ENCODE data around the gene OLFM2.
A peak's percentile ranks its signal among the peaks of the same experiment; 100 is the strongest.

Gene OLFM2

DNA sequence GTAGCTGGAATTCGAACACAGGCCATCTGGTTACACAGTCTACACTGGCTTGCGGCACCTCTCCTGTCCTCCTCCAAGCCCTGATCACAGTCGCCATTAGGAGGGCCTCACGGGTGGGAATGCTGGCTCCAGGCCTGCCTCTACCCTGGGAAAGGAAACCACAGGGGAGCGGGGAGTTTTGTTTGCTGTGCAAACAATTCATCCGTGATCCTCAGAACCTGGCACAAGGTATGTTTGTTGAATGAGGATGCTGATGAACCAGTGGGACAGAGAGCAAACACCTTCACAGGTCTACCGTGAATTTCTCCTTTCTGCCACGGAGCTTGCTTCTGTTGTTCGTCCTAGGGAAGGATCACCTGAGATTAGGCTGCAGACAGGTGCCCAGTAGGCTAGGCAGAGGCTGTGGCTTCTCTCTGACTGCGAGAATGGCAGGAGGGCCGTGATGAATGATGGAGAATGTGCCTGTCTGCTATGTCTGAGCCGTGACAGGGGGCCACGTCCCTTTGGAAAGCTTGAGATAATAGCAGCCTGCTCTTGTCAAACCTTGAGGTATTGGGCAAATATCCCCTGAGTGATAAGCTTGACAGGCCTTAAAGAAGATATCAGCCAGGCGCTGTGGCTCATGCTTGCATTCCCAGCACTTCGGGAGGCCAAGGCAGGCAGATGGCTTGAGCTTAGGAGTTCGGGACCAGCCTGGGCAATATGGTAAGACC is 64.5 kb downstream of the OLFM2 start:
- Histone ChIP-seq H3K36me3 (ENCODE audit: control insufficient read depth in 5 of 5, insufficient read depth in 5 of 5, low read length in 5 of 5) (peaks cover 0 to 6% (median 2%) of the 10 kb centered on the region in 5 donors), H3K4me3 (ENCODE audit: low read depth in 1 of 5, low read length in 5 of 5) (no peak overlapping the region), H3K9ac (ENCODE audit: low read length in 5 of 5) (no peak overlapping the region), H3K27me3 (ENCODE audit: control insufficient read depth in 5 of 5, insufficient read depth in 4 of 5, low read length in 5 of 5) (no peaks in the 10 kb centered on the region), H3K27ac (ENCODE audit: low read depth, low read length) (no peak overlapping the region), H3K9me3 (ENCODE audit: control insufficient read depth in 5 of 5, low read length in 5 of 5) (no peaks in the 10 kb centered on the region), H3K4me1 (ENCODE audit: control insufficient read depth in 5 of 5, insufficient read depth in 5 of 5, low read length in 5 of 5) (peaks cover under 1 to 16% (median 12%) of the 10 kb centered on the region in 5 donors)

DNA sequence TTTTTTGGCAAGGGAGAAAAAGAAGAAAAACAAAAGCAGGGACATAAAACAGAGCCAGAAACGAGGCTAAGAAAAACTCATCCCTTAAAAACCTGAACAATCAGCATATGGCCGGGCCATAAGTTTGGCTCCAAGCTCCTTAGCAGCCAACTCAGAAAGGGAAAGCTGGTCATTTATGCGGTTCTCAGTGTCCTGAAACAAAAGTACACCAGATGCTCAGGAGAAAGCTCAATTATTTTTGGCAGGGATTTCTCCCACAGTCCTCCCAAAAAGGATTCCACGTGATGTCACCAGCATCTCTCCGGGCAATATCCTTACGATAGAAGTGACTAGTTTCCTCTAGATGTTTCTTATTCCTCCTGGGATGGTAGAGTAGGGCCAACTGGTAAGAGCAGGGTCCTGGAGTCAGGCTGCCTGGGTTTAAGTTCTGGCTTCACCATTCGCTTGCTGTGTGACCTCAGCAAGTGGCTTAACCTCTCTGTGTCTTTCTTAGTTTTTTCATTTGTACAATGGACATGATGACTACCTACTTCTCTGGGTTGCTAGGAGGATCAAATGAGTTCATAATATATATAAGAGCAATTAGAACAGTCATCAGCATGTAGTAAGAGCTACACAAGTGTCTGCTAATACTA is 67.2 kb downstream of the OLFM2 start:
- H3K9ac ChIP-seq (ENCODE audit: low read length in 5 of 5) = peak overlapping the region in 1 of 5 donors; percentile 39

GRCh38 chr19:9865732-9866501 is 70.4 kb downstream of the OLFM2 start:
- Histone ChIP-seq H3K36me3 (ENCODE audit: control insufficient read depth in 5 of 5, insufficient read depth in 5 of 5, low read length in 5 of 5) (peaks cover 0 to 4% (median 0%) of the 10 kb centered on the region in 5 donors), H3K27ac (ENCODE audit: low read depth, low read length) (peak overlapping the region; percentile 80), H3K4me3 (ENCODE audit: low read depth in 1 of 5, low read length in 5 of 5) (peak overlapping the region in 2 of 5 donors; percentile 17 to 39)

More for the DNA sequence above, 67.2 kb downstream of the OLFM2 start:
- H3K27ac ChIP-seq (ENCODE audit: low read depth, low read length) = no peak overlapping the region
- H3K4me3 ChIP-seq (ENCODE audit: low read depth in 1 of 5, low read length in 5 of 5) = no peak overlapping the region
- H3K9me3 ChIP-seq (ENCODE audit: control insufficient read depth in 5 of 5, low read length in 5 of 5) = no peaks in the 10 kb centered on the region
- peaks cover 2 to 29% (median 25%) of the 10 kb centered on the region in 5 donors for H3K4me1 ChIP-seq (ENCODE audit: control insufficient read depth in 5 of 5, insufficient read depth in 5 of 5, low read length in 5 of 5)
- H3K27me3 ChIP-seq (ENCODE audit: control insufficient read depth in 5 of 5, insufficient read depth in 4 of 5, low read length in 5 of 5) = no peaks in the 10 kb centered on the region
- H3K36me3 ChIP-seq (ENCODE audit: control insufficient read depth in 5 of 5, insufficient read depth in 5 of 5, low read length in 5 of 5) = peaks cover 0 to 6% (median 2%) of the 10 kb centered on the region in 5 donors

GRCh38 chr19:9863759-9864158 is 72.6 kb downstream of the OLFM2 start:
- Histone ChIP-seq H3K4me1 (ENCODE audit: control insufficient read depth in 5 of 5, insufficient read depth in 5 of 5, low read length in 5 of 5) (peaks cover 2 to 23% (median 20%) of the 10 kb centered on the region in 5 donors), H3K9me3 (ENCODE audit: control insufficient read depth in 5 of 5, low read length in 5 of 5) (no peaks in the 10 kb centered on the region), H3K9ac (ENCODE audit: low read length in 5 of 5) (no peak overlapping the region), H3K27ac (ENCODE audit: low read depth, low read length) (no peak overlapping the region), H3K4me3 (ENCODE audit: low read depth in 1 of 5, low read length in 5 of 5) (no peak overlapping the region), H3K27me3 (ENCODE audit: control insufficient read depth in 5 of 5, insufficient read depth in 4 of 5, low read length in 5 of 5) (no peaks in the 10 kb centered on the region), H3K36me3 (ENCODE audit: control insufficient read depth in 5 of 5, insufficient read depth in 5 of 5, low read length in 5 of 5) (peaks cover 0 to 4% (median 0%) of the 10 kb centered on the region in 5 donors)

More at GRCh38 chr19:9865732-9866501, 70.4 kb downstream of the OLFM2 start:
- Histone ChIP-seq H3K9ac (ENCODE audit: low read length in 5 of 5) (peak overlapping the region in 1 of 5 donors; percentile 13), H3K4me1 (ENCODE audit: control insufficient read depth in 5 of 5, insufficient read depth in 5 of 5, low read length in 5 of 5) (peaks cover 2 to 29% (median 25%) of the 10 kb centered on the region in 5 donors), H3K27me3 (ENCODE audit: control insufficient read depth in 5 of 5, insufficient read depth in 4 of 5, low read length in 5 of 5) (no peaks in the 10 kb centered on the region), H3K9me3 (ENCODE audit: control insufficient read depth in 5 of 5, low read length in 5 of 5) (no peaks in the 10 kb centered on the region)

DNA sequence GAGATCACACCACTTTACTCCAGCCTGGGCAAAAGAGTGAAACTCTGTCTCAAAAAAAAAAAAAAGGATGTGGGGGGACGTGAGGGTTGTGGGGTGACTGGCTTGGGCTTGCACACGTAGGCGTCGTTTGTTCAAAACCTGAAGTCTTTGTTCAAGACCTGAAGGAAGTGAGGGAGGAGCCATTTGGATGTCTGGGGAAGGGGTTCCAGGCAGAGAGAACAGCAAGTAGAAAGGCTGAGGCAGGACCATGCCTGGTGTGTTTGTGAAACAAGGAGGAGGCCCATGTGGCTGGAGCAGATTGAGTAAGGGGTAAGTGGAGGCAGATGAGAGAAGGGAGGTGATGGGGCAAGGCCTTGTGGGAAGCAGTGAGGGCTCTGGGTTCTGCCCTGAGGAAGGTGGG is 73.4 kb downstream of the OLFM2 start:
- no peaks in the 10 kb centered on the region for H3K9me3 ChIP-seq (ENCODE audit: control insufficient read depth in 5 of 5, low read length in 5 of 5)
- no peak overlapping the region for H3K4me3 ChIP-seq (ENCODE audit: low read depth in 1 of 5, low read length in 5 of 5)
- H3K4me1 ChIP-seq (ENCODE audit: control insufficient read depth in 5 of 5, insufficient read depth in 5 of 5, low read length in 5 of 5) = peaks cover 2 to 30% (median 18%) of the 10 kb centered on the region in 5 donors
- H3K9ac ChIP-seq (ENCODE audit: low read length in 5 of 5) = no peak overlapping the region
- H3K36me3 ChIP-seq (ENCODE audit: control insufficient read depth in 5 of 5, insufficient read depth in 5 of 5, low read length in 5 of 5) = peaks cover 0 to 7% (median under 1%) of the 10 kb centered on the region in 5 donors
- no peaks in the 10 kb centered on the region for H3K27me3 ChIP-seq (ENCODE audit: control insufficient read depth in 5 of 5, insufficient read depth in 4 of 5, low read length in 5 of 5)
- H3K27ac ChIP-seq (ENCODE audit: low read depth, low read length) = no peak overlapping the region

- no peak overlapping the region for H3K27ac ChIP-seq (ENCODE audit: low read depth, low read length)
- no peak overlapping the region for H3K4me3 ChIP-seq (ENCODE audit: low read depth in 1 of 5, low read length in 5 of 5)
- no peaks in the 10 kb centered on the region for H3K9me3 ChIP-seq (ENCODE audit: control insufficient read depth in 5 of 5, low read length in 5 of 5)
- peaks cover 0 to 21% (median 11%) of the 10 kb centered on the region in 5 donors for H3K4me1 ChIP-seq (ENCODE audit: control insufficient read depth in 5 of 5, insufficient read depth in 5 of 5, low read length in 5 of 5)
- peaks cover 0 to 21% (median 14%) of the 10 kb centered on the region in 5 donors for H3K36me3 ChIP-seq (ENCODE audit: control insufficient read depth in 5 of 5, insufficient read depth in 5 of 5, low read length in 5 of 5)
- H3K27me3 ChIP-seq (ENCODE audit: control insufficient read depth in 5 of 5, insufficient read depth in 4 of 5, low read length in 5 of 5) = no peaks in the 10 kb centered on the region
- no peak overlapping the region for H3K9ac ChIP-seq (ENCODE audit: low read length in 5 of 5)
These were observed 74.8 kb downstream of the OLFM2 start for GRCh38 chr19:9861503-9861902.

GRCh38 chr19:9860407-9860806 is 75.9 kb downstream of the OLFM2 start:
- no peak overlapping the region for H3K27ac ChIP-seq (ENCODE audit: low read depth, low read length)
- peaks cover 0 to 11% (median 2%) of the 10 kb centered on the region in 5 donors for H3K4me1 ChIP-seq (ENCODE audit: control insufficient read depth in 5 of 5, insufficient read depth in 5 of 5, low read length in 5 of 5)
- peaks cover 0 to 27% (median 18%) of the 10 kb centered on the region in 5 donors for H3K36me3 ChIP-seq (ENCODE audit: control insufficient read depth in 5 of 5, insufficient read depth in 5 of 5, low read length in 5 of 5)
- no peak overlapping the region for H3K4me3 ChIP-seq (ENCODE audit: low read depth in 1 of 5, low read length in 5 of 5)
- no peak overlapping the region for H3K9ac ChIP-seq (ENCODE audit: low read length in 5 of 5)
- no peaks in the 10 kb centered on the region for H3K27me3 ChIP-seq (ENCODE audit: control insufficient read depth in 5 of 5, insufficient read depth in 4 of 5, low read length in 5 of 5)
- no peaks in the 10 kb centered on the region for H3K9me3 ChIP-seq (ENCODE audit: control insufficient read depth in 5 of 5, low read length in 5 of 5)

DNA sequence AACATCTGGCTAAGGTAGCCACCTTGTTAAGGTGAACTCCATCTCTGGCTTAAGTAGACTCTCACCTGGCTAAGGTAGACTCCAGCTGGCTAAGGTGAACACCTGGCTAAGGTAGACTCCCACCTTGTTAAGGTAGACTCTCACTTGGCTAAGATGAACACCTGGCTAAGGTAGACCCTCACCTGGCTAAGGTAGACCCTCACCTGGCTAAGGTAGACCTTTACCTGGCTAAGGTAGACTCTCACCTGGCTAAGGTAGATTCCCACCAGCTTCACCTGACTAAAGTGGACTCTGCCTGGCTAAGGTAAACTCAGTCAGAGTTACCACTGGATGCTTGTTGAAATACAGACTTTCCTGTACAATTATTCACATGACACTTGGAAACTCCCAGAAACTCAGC is 77.5 kb downstream of the OLFM2 start:
- Histone ChIP-seq H3K4me1 (ENCODE audit: control insufficient read depth in 5 of 5, insufficient read depth in 5 of 5, low read length in 5 of 5) (peaks cover 0 to 11% (median 0%) of the 10 kb centered on the region in 5 donors), H3K27ac (ENCODE audit: low read depth, low read length) (no peak overlapping the region), H3K9me3 (ENCODE audit: control insufficient read depth in 5 of 5, low read length in 5 of 5) (no peaks in the 10 kb centered on the region), H3K27me3 (ENCODE audit: control insufficient read depth in 5 of 5, insufficient read depth in 4 of 5, low read length in 5 of 5) (no peaks in the 10 kb centered on the region), H3K36me3 (ENCODE audit: control insufficient read depth in 5 of 5, insufficient read depth in 5 of 5, low read length in 5 of 5) (peaks cover 0 to 38% (median 26%) of the 10 kb centered on the region in 5 donors), H3K4me3 (ENCODE audit: low read depth in 1 of 5, low read length in 5 of 5) (no peak overlapping the region), H3K9ac (ENCODE audit: low read length in 5 of 5) (no peak overlapping the region)

GRCh38 chr19:9857920-9858746 is 78.2 kb downstream of the OLFM2 start:
- Histone ChIP-seq H3K36me3 (ENCODE audit: control insufficient read depth in 5 of 5, insufficient read depth in 5 of 5, low read length in 5 of 5) (peaks cover 0 to 37% (median 26%) of the 10 kb centered on the region in 5 donors), H3K27ac (ENCODE audit: low read depth, low read length) (no peak overlapping the region), H3K4me3 (ENCODE audit: low read depth in 1 of 5, low read length in 5 of 5) (no peak overlapping the region), H3K9me3 (ENCODE audit: control insufficient read depth in 5 of 5, low read length in 5 of 5) (no peaks in the 10 kb centered on the region), H3K4me1 (ENCODE audit: control insufficient read depth in 5 of 5, insufficient read depth in 5 of 5, low read length in 5 of 5) (peaks cover 0 to 11% (median 2%) of the 10 kb centered on the region in 5 donors), H3K27me3 (ENCODE audit: control insufficient read depth in 5 of 5, insufficient read depth in 4 of 5, low read length in 5 of 5) (no peaks in the 10 kb centered on the region), H3K9ac (ENCODE audit: low read length in 5 of 5) (no peak overlapping the region)
